Breast epithelium (tissue), 3 donors: Measurements from ENCODE around the gene HSPA12A.

Source experiments
- POLR2A ChIP-seq: fragments of 450-650 bp; IDR thresholded peaks from one replicate; pipeline ENCODE4 v1.6.1; 2016; ENCODE audit warnings: antibody characterized with exemption, mild to moderate bottlenecking, moderate library complexity
- TF ChIP-seq, protein P1 (sequence below), 3 donors: fragments of 450-650 bp; IDR thresholded peaks; one replicate each; pipeline ENCODE4 v1.5.1; 2016 to 2017; ENCODE audit warnings: antibody characterized with exemption in 3 of 3, mild to moderate bottlenecking in 3 of 3, moderate library complexity in 3 of 3

DNA sequence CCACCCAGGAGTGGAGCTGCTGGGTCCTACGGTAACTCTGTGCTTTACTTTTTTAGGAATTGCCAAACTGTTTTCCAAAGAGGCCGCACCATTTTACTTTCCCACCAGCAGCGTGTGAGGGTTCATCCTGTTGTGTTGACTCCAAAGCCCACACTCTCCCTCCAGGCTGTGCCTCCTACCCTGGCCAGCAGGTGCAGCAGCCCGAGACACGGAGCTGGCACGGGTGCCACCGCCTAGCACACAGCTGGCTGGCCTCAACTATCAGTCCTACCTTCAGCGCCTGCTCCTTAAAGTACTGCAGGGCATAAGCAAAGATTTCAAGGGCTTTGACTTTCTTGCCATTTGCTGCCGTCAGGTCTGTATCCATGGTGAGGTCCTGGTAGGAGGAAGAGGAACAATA, 44.0 kb downstream of the HSPA12A start:
- TF ChIP-seq, protein P1, sequence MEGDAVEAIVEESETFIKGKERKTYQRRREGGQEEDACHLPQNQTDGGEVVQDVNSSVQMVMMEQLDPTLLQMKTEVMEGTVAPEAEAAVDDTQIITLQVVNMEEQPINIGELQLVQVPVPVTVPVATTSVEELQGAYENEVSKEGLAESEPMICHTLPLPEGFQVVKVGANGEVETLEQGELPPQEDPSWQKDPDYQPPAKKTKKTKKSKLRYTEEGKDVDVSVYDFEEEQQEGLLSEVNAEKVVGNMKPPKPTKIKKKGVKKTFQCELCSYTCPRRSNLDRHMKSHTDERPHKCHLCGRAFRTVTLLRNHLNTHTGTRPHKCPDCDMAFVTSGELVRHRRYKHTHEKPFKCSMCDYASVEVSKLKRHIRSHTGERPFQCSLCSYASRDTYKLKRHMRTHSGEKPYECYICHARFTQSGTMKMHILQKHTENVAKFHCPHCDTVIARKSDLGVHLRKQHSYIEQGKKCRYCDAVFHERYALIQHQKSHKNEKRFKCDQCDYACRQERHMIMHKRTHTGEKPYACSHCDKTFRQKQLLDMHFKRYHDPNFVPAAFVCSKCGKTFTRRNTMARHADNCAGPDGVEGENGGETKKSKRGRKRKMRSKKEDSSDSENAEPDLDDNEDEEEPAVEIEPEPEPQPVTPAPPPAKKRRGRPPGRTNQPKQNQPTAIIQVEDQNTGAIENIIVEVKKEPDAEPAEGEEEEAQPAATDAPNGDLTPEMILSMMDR (IDR thresholded peaks at IDR 0.05), result no peak
- TF ChIP-seq POLR2A, result no peak
